ENCODE measurements around the gene MYEF2. TPM values are rescaled to one million over a fixed set of nuclear protein-coding genes. Genes with fewer than 3 reads are reported as not detected.

Gene MYEF2
- total and polyA plus RNA-seq, 4 donors = 7.4 to 38.5 (median 17.5) TPM

DNA sequence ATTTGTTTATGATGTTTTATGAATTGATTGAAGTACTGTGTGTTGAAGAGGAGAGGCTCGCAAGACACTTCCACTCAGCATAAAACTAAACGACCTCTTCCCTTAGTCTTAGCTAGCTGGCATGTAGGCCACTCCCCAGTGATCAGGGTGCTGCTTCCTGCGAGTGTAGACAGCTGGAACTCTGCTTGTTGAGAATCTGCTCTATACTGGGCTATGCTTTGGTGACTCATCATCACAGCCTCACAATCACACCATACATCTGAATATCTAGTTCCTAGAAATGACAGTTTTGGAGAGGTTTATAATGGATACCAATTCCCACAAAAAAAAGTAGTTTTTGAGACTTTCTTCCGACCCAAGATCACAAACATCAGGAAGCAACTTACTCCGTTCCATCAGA is 58.8 kb downstream of the MYEF2 start:
- no peak for ATAC-seq (ENCODE audit: insufficient read depth, low FRiP score)
- no peaks in the 10 kb centered on the region for H3K4me1 ChIP-seq (ENCODE audit: control insufficient read depth in 5 of 5, insufficient read depth in 5 of 5, low read length in 5 of 5)
- H3K27me3 ChIP-seq (ENCODE audit: control insufficient read depth in 3 of 3, insufficient read depth in 3 of 3, low read length in 2 of 3) = peaks cover 0 to 4% (median 0%) of the 10 kb centered on the region in 3 donors
- H3K27ac ChIP-seq (ENCODE audit: low read depth in 1 of 2, low read length in 1 of 2) = no peak overlapping the region
- 65 to 78% methylated on average over 5 of the region's 5 CpGs for WGBS, 2 donors
- TF ChIP-seq, protein P1, sequence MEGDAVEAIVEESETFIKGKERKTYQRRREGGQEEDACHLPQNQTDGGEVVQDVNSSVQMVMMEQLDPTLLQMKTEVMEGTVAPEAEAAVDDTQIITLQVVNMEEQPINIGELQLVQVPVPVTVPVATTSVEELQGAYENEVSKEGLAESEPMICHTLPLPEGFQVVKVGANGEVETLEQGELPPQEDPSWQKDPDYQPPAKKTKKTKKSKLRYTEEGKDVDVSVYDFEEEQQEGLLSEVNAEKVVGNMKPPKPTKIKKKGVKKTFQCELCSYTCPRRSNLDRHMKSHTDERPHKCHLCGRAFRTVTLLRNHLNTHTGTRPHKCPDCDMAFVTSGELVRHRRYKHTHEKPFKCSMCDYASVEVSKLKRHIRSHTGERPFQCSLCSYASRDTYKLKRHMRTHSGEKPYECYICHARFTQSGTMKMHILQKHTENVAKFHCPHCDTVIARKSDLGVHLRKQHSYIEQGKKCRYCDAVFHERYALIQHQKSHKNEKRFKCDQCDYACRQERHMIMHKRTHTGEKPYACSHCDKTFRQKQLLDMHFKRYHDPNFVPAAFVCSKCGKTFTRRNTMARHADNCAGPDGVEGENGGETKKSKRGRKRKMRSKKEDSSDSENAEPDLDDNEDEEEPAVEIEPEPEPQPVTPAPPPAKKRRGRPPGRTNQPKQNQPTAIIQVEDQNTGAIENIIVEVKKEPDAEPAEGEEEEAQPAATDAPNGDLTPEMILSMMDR (IDR thresholded peaks at IDR 0.05; ENCODE audit: control extremely low read depth, extremely low read depth) = no peak
- no peak overlapping the region for H3K9ac ChIP-seq (ENCODE audit: insufficient read depth in 1 of 2, low read length in 2 of 2)
- no peak for DNase-seq
- H3K4me3 ChIP-seq = no peak overlapping the region
- H3K36me3 ChIP-seq (ENCODE audit: control insufficient read depth in 4 of 4, insufficient read depth in 4 of 4, low read length in 4 of 4) = no peaks in the 10 kb centered on the region
- H3K9me3 ChIP-seq (ENCODE audit: control insufficient read depth in 4 of 4, insufficient read depth in 3 of 4, low read length in 3 of 4) = no peaks in the 10 kb centered on the region

DNA sequence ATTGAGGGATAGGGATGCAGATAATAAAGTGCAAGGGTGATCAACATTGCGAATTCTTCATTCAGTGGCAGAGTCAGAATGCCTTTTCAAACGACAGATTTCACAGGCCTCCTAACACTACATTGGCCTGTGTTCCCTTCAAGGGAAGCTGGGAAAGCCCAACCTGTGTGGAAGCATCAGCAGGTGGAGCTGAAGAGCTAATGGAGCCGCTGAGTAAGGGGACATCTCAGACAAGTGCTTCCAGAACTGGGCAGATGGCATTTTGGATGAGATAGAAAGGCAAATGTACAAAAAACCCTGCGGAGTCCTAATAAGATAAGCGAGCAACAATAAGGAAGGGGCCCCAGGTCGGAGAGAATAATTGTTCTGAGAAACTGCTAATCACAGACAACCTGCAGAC is 65.9 kb downstream of the MYEF2 start:
- DNase-seq = no peak

DNA sequence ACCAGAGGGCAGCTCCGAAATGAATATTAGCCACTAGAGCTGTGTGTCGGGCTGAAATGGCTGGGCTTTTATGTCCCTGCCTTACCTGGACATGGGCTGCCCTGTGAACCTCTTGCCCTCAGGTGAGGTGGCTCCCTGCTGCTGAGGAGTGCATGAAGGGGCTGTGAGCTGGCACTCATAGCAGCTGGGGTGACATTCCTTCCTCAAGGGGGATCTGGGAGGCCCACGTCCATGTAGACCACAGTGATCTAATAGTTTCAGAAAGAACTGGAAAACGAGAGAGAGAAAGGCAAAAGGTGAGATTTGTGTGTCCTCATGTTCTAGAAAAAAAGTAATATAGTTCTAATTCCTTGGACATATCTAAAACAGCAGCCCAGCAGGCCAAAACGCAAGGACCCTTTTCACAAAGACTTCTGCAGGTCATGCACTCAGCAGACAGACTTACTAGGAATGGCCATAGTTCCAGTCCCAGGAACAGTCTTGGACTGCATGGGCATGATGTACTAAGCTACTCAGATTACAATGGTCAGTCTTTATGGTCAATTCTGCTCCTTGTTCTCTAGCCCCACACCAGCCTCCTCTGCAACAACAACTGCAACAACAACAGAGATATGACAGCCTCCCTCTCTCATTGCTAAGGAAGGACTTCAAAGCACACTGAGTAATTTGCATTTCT is 68.1 kb downstream of the MYEF2 start:
- no peaks in the 10 kb centered on the region for H3K4me1 ChIP-seq (ENCODE audit: control insufficient read depth in 5 of 5, insufficient read depth in 5 of 5, low read length in 5 of 5)
- no peak for ATAC-seq (ENCODE audit: insufficient read depth, low FRiP score)
- peaks cover 0 to 3% (median 0%) of the 10 kb centered on the region in 3 donors for H3K27me3 ChIP-seq (ENCODE audit: control insufficient read depth in 3 of 3, insufficient read depth in 3 of 3, low read length in 2 of 3)
- H3K27ac ChIP-seq (ENCODE audit: low read depth in 1 of 2, low read length in 1 of 2) = no peak overlapping the region
- H3K9ac ChIP-seq (ENCODE audit: insufficient read depth in 1 of 2, low read length in 2 of 2) = no peak overlapping the region
- TF ChIP-seq, protein P1 (IDR thresholded peaks at IDR 0.05; ENCODE audit: control extremely low read depth, extremely low read depth) = no peak
- no peaks in the 10 kb centered on the region for H3K9me3 ChIP-seq (ENCODE audit: control insufficient read depth in 4 of 4, insufficient read depth in 3 of 4, low read length in 3 of 4)
- no peak for DNase-seq
- no peak overlapping the region for H3K4me3 ChIP-seq
- whole genome bisulfite sequencing, 2 donors = 68 to 78% methylated on average over 5 of the region's 5 CpGs
- no peaks in the 10 kb centered on the region for H3K36me3 ChIP-seq (ENCODE audit: control insufficient read depth in 4 of 4, insufficient read depth in 4 of 4, low read length in 4 of 4)

More for the DNA sequence above, 65.9 kb downstream of the MYEF2 start:
- Histone ChIP-seq H3K9me3 (ENCODE audit: control insufficient read depth in 4 of 4, insufficient read depth in 3 of 4, low read length in 3 of 4) (no peaks in the 10 kb centered on the region), H3K4me3 (no peak overlapping the region), H3K27me3 (ENCODE audit: control insufficient read depth in 3 of 3, insufficient read depth in 3 of 3, low read length in 2 of 3) (peaks cover 0 to 4% (median 3%) of the 10 kb centered on the region in 3 donors), H3K9ac (ENCODE audit: insufficient read depth in 1 of 2, low read length in 2 of 2) (no peak overlapping the region), H3K36me3 (ENCODE audit: control insufficient read depth in 4 of 4, insufficient read depth in 4 of 4, low read length in 4 of 4) (no peaks in the 10 kb centered on the region), H3K27ac (ENCODE audit: low read depth in 1 of 2, low read length in 1 of 2) (no peak overlapping the region), H3K4me1 (ENCODE audit: control insufficient read depth in 5 of 5, insufficient read depth in 5 of 5, low read length in 5 of 5) (no peaks in the 10 kb centered on the region)
- WGBS, 2 donors = 40 to 43% methylated on average over 6 of the region's 6 CpGs
- TF ChIP-seq, protein P1 (IDR thresholded peaks at IDR 0.05; ENCODE audit: control extremely low read depth, extremely low read depth) = no peak
- no peak for ATAC-seq (ENCODE audit: insufficient read depth, low FRiP score)

DNA sequence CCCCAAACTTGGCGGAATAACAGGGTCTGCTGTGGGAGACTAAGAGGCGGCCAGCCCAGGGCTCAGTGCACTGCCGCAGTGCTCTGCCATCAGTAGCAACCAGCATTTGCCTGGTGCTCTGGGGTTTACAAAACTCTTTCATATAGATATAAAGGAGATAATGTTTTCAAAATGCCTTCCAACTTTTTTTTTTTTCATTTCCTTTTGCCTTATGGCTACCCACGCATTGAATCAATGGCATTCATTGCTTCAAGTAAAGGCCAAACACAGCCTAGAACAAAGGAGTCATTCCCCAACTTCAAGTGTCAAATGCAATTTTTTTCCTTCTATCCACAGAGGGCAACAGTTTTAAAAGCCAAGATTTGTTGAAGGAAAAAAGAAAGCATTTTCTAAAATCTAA is 68.9 kb downstream of the MYEF2 start:
- 92 to 93% methylated on average over 4 of the region's 4 CpGs for WGBS, 2 donors
- DNase-seq = no peak
- ATAC-seq (ENCODE audit: insufficient read depth, low FRiP score) = no peak
- H3K4me3 ChIP-seq = no peak overlapping the region
- no peaks in the 10 kb centered on the region for H3K9me3 ChIP-seq (ENCODE audit: control insufficient read depth in 4 of 4, insufficient read depth in 3 of 4, low read length in 3 of 4)
- H3K27me3 ChIP-seq (ENCODE audit: control insufficient read depth in 3 of 3, insufficient read depth in 3 of 3, low read length in 2 of 3) = peaks cover 0 to 3% (median 0%) of the 10 kb centered on the region in 3 donors
- TF ChIP-seq, protein P1 (IDR thresholded peaks at IDR 0.05; ENCODE audit: control extremely low read depth, extremely low read depth) = no peak
- H3K27ac ChIP-seq (ENCODE audit: low read depth in 1 of 2, low read length in 1 of 2) = no peak overlapping the region
- no peaks in the 10 kb centered on the region for H3K36me3 ChIP-seq (ENCODE audit: control insufficient read depth in 4 of 4, insufficient read depth in 4 of 4, low read length in 4 of 4)
- H3K9ac ChIP-seq (ENCODE audit: insufficient read depth in 1 of 2, low read length in 2 of 2) = no peak overlapping the region
- H3K4me1 ChIP-seq (ENCODE audit: control insufficient read depth in 5 of 5, insufficient read depth in 5 of 5, low read length in 5 of 5) = no peaks in the 10 kb centered on the region
